HepG2 (cell line): ENCODE results near the gene NUDCD3. TPM values are rescaled to one million over a fixed set of nuclear protein-coding genes. Genes with fewer than 3 reads are reported as not detected.

Source experiments
- BRD4 ChIP-seq: sonication (generic); formaldehyde crosslinking; IDR thresholded peaks from 2 replicates; pipeline ENCODE4 v1.4.0; 2020; ENCODE audit warnings: missing genetic modification reagents
- ERF ChIP-seq: IDR thresholded peaks from 2 replicates; pipeline ENCODE4 v1.6.1; 2018; ENCODE audit warnings: missing biosample characterization, missing genetic modification reagents
- EZH2 ChIP-seq: conservative IDR thresholded peaks from 2 replicates; pipeline ENCODE4 v1.6.1; 2012; ENCODE audit warnings: mild to moderate bottlenecking, low read depth, low read length, moderate library complexity
- FOSL1 ChIP-seq: sonication (generic); formaldehyde crosslinking; IDR thresholded peaks from 2 replicates; pipeline ENCODE4 v1.9.0; 2021; ENCODE audit warnings: missing genetic modification reagents, borderline replicate concordance
- FOXK1 ChIP-seq: sonication (generic); formaldehyde crosslinking; IDR thresholded peaks from 2 replicates; pipeline ENCODE4 v1.4.0; 2020; ENCODE audit warnings: low read depth, missing genetic modification reagents, borderline replicate concordance
- FOXM1 ChIP-seq: sonication (generic); formaldehyde crosslinking; IDR thresholded peaks from 2 replicates; pipeline ENCODE4 v1.5.0; 2020; ENCODE audit warnings: missing genetic modification reagents
- GABPA ChIP-seq, 2 experiments: IDR thresholded peaks; 2 replicates each; pipeline ENCODE4 v1.6.1; 2011 to 2016; ENCODE audit warnings: low read depth in 2 of 2, low read length in 1 of 2, missing biosample characterization in 1 of 2, missing genetic modification characterization in 1 of 2
- KDM6A ChIP-seq: IDR thresholded peaks from 2 replicates; pipeline ENCODE4 v1.6.1; 2016; ENCODE audit warnings: low read depth
- MIER2 ChIP-seq: IDR thresholded peaks from 2 replicates; pipeline ENCODE4 v1.6.1; 2016; ENCODE audit warnings: missing biosample characterization, missing genetic modification reagents
- MTA1 ChIP-seq: sonication (generic); formaldehyde crosslinking; IDR thresholded peaks from 2 replicates; pipeline ENCODE4 v1.4.0; 2020; ENCODE audit warnings: missing genetic modification reagents, mild to moderate bottlenecking, borderline replicate concordance
- NAIF1 ChIP-seq: sonication (generic); formaldehyde crosslinking; IDR thresholded peaks from 2 replicates; pipeline ENCODE4 v1.5.0; 2020; ENCODE audit warnings: mild to moderate bottlenecking, missing genetic modification reagents, borderline replicate concordance
- RARA ChIP-seq: IDR thresholded peaks from 2 replicates; pipeline ENCODE4 v1.6.1; 2016; ENCODE audit warnings: missing genetic modification reagents, missing compliant biosample characterization
- RBAK ChIP-seq: sonication (generic); formaldehyde crosslinking; IDR thresholded peaks from 2 replicates; pipeline ENCODE4 v1.5.1; 2020; ENCODE audit warnings: mild to moderate bottlenecking, missing genetic modification reagents
- REXO4 ChIP-seq: sonication (generic); formaldehyde crosslinking; IDR thresholded peaks from 2 replicates; pipeline ENCODE4 v1.8.0; 2022; ENCODE audit warnings: missing genetic modification reagents, mild to moderate bottlenecking, borderline replicate concordance
- RFX1 ChIP-seq: fragments of 450-650 bp; IDR thresholded peaks from 2 replicates; pipeline ENCODE4 v1.6.1; 2017
- RFX5 ChIP-seq: IDR thresholded peaks from 2 replicates; pipeline ENCODE4 v1.6.1; 2011; ENCODE audit warnings: low read depth, low read length, improper control_type of control experiment
- SAP130 ChIP-seq: IDR thresholded peaks from 2 replicates; pipeline ENCODE4 v1.6.1; 2016; ENCODE audit warnings: low read depth
- SRSF1 ChIP-seq: fragments of 200-400 bp; formaldehyde crosslinking; optimal IDR thresholded peaks from 2 replicates; pipeline ENCODE3; 2017; ENCODE audit warnings: mild to moderate bottlenecking, low read depth, low read length, moderate library complexity
- XBP1 ChIP-seq: sonication (generic); formaldehyde crosslinking; IDR thresholded peaks from 2 replicates; pipeline ENCODE4 v1.5.0; 2020; ENCODE audit warnings: missing genetic modification reagents
- ZBTB44 ChIP-seq: sonication (generic); formaldehyde crosslinking; IDR thresholded peaks from 2 replicates; pipeline ENCODE4 v1.4.0; 2020; ENCODE audit warnings: missing genetic modification reagents
- ZFP82 ChIP-seq: sonication (generic); formaldehyde crosslinking; IDR thresholded peaks from 2 replicates; pipeline ENCODE4 v1.5.1; 2020; ENCODE audit warnings: mild to moderate bottlenecking, missing genetic modification reagents, borderline replicate concordance
- ZNF607 ChIP-seq: sonication (generic); formaldehyde crosslinking; IDR thresholded peaks from 2 replicates; pipeline ENCODE4 v1.5.1; 2020; ENCODE audit warnings: missing genetic modification reagents, mild to moderate bottlenecking, borderline replicate concordance
- ZNF775 ChIP-seq: sonication (generic); formaldehyde crosslinking; IDR thresholded peaks from 2 replicates; pipeline ENCODE4 v1.4.0; 2020; ENCODE audit warnings: missing genetic modification reagents, mild to moderate bottlenecking, moderate library complexity, borderline replicate concordance
- ZNF790 ChIP-seq: sonication (generic); formaldehyde crosslinking; IDR thresholded peaks from 2 replicates; pipeline ENCODE4 v1.8.0; 2022; ENCODE audit warnings: missing genetic modification reagents, mild to moderate bottlenecking, borderline replicate concordance
- ZNF891 ChIP-seq: sonication (generic); formaldehyde crosslinking; IDR thresholded peaks from 2 replicates; pipeline ENCODE4 v1.5.0; 2020; ENCODE audit warnings: mild to moderate bottlenecking, missing genetic modification reagents
- ZSCAN20 ChIP-seq: sonication (generic); formaldehyde crosslinking; IDR thresholded peaks from 2 replicates; pipeline ENCODE4 v1.4.0; 2020; ENCODE audit warnings: missing genetic modification reagents, mild to moderate bottlenecking, borderline replicate concordance
- polyA plus RNA-seq, 8 experiments: library from polyadenylated mRNA; depleted of rRNA in 3 of 8; stranded (reverse) in 7 of 8; unstranded in 1 of 8; fragments of >200 nt; fragmentation: Illumina TruSeq in 4 of 8; extraction: Trizol in 4 of 8; gene quantifications; 2 replicates each; pipeline versions ENCODE4 v1.2.1 to v1.2.3, GENCODE V29; 2011 to 2016; ENCODE audit warnings: low read depth in 4 of 8, missing spikeins in 1 of 8, mixed read lengths in 1 of 8; ENCODE audit not compliant: insufficient read depth in 1 of 8
- total RNA-seq, 5 experiments: library from RNA; depleted of rRNA; stranded (reverse); fragments of >200 nt; fragmentation: Illumina TruSeq; extraction: Trizol; gene quantifications; 2 replicates each; pipeline ENCODE4 v1.2.3, GENCODE V29; 2016; ENCODE audit warnings: low read depth in 1 of 5
- TF ChIP-seq, protein P1 (sequence below): sonication (generic); formaldehyde crosslinking; IDR thresholded peaks from 2 replicates; pipeline ENCODE4 v1.4.0; 2020; ENCODE audit warnings: missing genetic modification reagents
- TF ChIP-seq, protein P2 (sequence below): sonication (generic); formaldehyde crosslinking; IDR thresholded peaks from 2 replicates; pipeline ENCODE4 v1.4.0; 2020; ENCODE audit warnings: mild to moderate bottlenecking, missing genetic modification reagents

NUDCD3 gene
- total and polyA plus RNA-seq, 2 of the 13 experiments (the other 11 are each of a cell fraction or from before 2014, with no cell fraction given): 20.8 to 49.9 TPM

DNA sequence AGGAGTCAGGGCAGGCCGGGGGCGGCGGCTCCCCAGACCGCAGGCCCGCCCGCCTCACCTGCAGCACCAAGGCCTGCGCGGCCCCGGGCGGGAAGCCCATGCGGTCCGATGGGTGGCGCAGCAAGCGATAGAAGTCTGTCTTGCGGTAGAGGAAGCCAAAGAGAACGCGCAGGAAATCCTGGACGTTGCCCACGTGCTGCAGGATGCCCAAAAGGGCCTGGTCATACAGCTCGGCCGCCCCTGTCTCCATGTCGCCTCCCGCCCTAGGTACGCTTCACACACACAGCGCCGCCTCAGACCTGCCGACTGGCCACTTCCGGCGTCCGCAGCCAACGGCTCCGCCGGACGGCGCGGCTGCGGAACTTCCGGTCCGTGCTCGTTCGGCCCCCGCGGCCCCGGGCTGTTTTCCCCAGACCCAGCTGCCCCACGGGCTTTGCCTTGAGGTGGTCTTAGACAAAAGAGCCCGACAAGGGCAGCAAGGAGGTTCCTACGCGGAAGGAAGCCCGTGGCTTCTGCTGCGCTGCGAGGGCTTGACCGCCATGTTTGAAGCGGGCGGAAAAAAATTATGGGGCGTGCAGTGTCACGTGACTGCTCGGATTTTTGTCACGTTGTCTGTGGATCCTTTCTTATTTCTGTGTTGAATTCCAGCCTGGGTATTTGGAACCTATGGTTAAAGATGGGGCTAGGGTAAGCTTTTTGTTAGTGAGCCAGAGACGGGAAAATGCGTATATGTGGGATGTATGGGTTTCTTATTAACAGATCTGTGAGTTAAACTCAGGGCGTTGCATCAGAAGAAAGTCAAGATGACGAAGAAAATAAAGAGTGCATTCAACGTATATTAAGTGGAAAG lies at the start of gene NUDCD3 (continued):
- TF ChIP-seq RBAK (CRISPR knock-in tag): no peak
- no peak for TF ChIP-seq MIER2 (CRISPR knock-in tag)
- TF ChIP-seq MTA1 (CRISPR knock-in tag): peak; percentile 22; the same call in 1 of the 2 replicates
- peak; percentile 50; the same call in 1 of the 2 replicates for TF ChIP-seq ERF (CRISPR knock-in tag)
- TF ChIP-seq ZFP82 (CRISPR knock-in tag): no peak
- TF ChIP-seq ZNF775 (CRISPR knock-in tag): no peak
- peak; percentile 68; the same call in 1 of the 2 replicates for TF ChIP-seq NAIF1 (CRISPR knock-in tag)
- TF ChIP-seq ZNF607: peak; percentile 86
- no peak for TF ChIP-seq XBP1
- TF ChIP-seq ZNF891: peak; percentile 71
- peak; percentile 27; the same call in 1 of the 2 replicates for TF ChIP-seq RARA (CRISPR knock-in tag)
- TF ChIP-seq SAP130: peak; percentile 91
- TF ChIP-seq, protein P1, sequence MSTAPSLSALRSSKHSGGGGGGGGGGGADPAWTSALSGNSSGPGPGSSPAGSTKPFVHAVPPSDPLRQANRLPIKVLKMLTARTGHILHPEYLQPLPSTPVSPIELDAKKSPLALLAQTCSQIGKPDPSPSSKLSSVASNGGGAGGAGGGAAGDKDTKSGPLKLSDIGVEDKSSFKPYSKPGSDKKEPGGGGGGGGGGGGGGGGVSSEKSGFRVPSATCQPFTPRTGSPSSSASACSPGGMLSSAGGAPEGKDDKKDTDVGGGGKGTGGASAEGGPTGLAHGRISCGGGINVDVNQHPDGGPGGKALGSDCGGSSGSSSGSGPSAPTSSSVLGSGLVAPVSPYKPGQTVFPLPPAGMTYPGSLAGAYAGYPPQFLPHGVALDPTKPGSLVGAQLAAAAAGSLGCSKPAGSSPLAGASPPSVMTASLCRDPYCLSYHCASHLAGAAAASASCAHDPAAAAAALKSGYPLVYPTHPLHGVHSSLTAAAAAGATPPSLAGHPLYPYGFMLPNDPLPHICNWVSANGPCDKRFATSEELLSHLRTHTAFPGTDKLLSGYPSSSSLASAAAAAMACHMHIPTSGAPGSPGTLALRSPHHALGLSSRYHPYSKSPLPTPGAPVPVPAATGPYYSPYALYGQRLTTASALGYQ: no peak
- TF ChIP-seq FOSL1 (CRISPR knock-in tag): no peak
- TF ChIP-seq KDM6A (CRISPR knock-in tag): no peak
- TF ChIP-seq GABPA (IDR thresholded peaks at IDR 0.05; ENCODE audit: low read depth, low read length): peak; percentile 98
- TF ChIP-seq GABPA (CRISPR knock-in tag; IDR thresholded peaks at IDR 0.05; ENCODE audit: low read depth): peak; percentile 93
- peak; percentile 88 for TF ChIP-seq SRSF1
- TF ChIP-seq RFX5: no peak
- TF ChIP-seq REXO4 (CRISPR knock-in tag): no peak
- TF ChIP-seq EZH2: no peak
- TF ChIP-seq ZBTB44 (CRISPR knock-in tag): no peak
- no peak for TF ChIP-seq RFX1
- TF ChIP-seq FOXM1: no peak
- TF ChIP-seq ZSCAN20 (CRISPR knock-in tag): no peak
- TF ChIP-seq FOXK1: peak; percentile 84
- TF ChIP-seq, protein P2, sequence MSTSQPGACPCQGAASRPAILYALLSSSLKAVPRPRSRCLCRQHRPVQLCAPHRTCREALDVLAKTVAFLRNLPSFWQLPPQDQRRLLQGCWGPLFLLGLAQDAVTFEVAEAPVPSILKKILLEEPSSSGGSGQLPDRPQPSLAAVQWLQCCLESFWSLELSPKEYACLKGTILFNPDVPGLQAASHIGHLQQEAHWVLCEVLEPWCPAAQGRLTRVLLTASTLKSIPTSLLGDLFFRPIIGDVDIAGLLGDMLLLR: peak; percentile 61; the same call in 1 of the 2 replicates
- peak; percentile 84; the same call in 1 of the 2 replicates for TF ChIP-seq ZNF790 (CRISPR knock-in tag)
- peak; percentile 23; the same call in 1 of the 2 replicates for TF ChIP-seq BRD4 (CRISPR knock-in tag)
